ENCODE measurements around the gene L2HGDH. TPM values are rescaled to one million over a fixed set of nuclear protein-coding genes. Genes with fewer than 3 reads are reported as not detected.
"Not testable (repeated sequence)": the region's sequence is repeated elsewhere in the genome, so short reads cannot be mapped to it uniquely, and the experiment has no call there.

Gene L2HGDH
- 10.5 TPM for total RNA-seq
- long read RNA-seq, full-length matches to known transcripts = 3 of 6 reads
- long read RNA-seq, partial matches to known transcripts = 1 of 6 reads
- long read RNA-seq, other reads (novel, unspliced or antisense) = 2 of 6 reads

GRCh38 chr14:50311972-50312733 lies at the start of gene L2HGDH, which contains the start of gene DMAC2L:
Gene L2HGDH (minus strand): TSS chr14:50312229. CDS start chr14:50312150, 79 bp downstream.
Gene DMAC2L (plus strand): TSS chr14:50312324. CDS start chr14:50321488, 9,164 bp downstream.
- intact Hi-C loops (cut with DNase I) = loop anchor here (2.0 to 10.0 kb wide), 5 partner anchors 79 to 473 kb away; partner anchors contain the start of gene MAP4K5
- ATAC-seq = peak; percentile 100
- DNase-seq (ENCODE audit: missing footprints) = peak; percentile 97

- ATAC-seq = no peak
- intact Hi-C loops (cut with DNase I) = no loop called here
- no peak for DNase-seq (ENCODE audit: missing footprints)
Measured at GRCh38 chr14:50360851-50361250, 48.8 kb upstream of the L2HGDH start.

DNA sequence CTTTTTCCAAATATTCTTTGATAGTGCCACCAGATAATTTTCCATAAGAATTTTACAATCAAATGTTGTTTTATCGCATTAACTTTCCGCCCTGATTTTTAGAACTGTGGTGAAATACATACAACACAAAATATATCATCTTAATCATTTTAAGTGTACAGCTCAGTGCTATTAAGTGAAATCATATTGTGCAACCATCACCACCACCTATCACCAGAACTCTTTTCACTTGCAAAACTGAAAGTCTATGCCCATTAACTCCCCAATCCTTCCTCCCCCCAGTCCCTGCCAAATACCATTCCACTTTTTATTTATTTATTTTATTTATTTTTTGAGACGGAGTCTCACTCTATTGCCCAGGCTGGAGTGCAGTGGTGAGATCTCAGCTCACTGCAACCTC lies 48.1 kb upstream of the L2HGDH start:
- ATAC-seq (no peak), DNase-seq (ENCODE audit: missing footprints) (no peak)
- intact Hi-C loops (cut with DNase I) = no loop called here

GRCh38 chr14:50359631-50360030 lies 47.6 kb upstream of the L2HGDH start:
- DNase-seq (ENCODE audit: missing footprints) (no peak), ATAC-seq (no peak)
- intact Hi-C loops (cut with DNase I) = no loop called here

DNA sequence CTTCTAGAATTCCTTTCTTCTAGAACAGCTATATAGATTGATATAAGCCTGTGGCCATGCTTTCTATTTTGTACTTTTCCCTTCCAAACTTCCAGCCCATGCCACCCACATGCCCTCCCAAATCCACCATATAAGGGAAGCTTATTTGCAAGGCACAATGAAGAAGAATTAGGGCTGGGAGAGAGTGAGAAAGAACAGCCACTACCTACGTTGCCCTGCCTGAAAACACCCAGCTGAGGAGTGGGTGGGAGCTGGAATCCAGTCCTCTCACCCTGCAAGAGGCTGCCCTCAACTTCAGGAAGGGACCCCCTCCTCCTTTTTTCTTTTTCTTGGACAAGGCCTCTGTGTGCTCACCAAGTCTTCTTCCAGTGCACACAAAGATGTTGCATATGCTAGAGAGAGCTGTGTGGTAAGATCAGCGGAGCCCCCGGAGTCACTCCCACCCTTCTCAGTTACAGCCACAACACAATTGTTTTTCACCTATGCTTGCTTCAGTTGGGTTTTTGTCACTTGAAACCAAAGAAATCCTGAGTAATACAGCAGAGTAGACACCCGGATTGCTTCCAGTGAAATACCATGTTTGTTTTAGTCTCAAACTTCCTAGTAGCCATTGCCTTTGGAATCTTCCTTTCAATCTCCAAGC lies 45.8 kb upstream of the L2HGDH start:
- intact Hi-C loops (cut with DNase I) = no loop called here
- ATAC-seq (no peak), DNase-seq (ENCODE audit: missing footprints) (no peak)

DNA sequence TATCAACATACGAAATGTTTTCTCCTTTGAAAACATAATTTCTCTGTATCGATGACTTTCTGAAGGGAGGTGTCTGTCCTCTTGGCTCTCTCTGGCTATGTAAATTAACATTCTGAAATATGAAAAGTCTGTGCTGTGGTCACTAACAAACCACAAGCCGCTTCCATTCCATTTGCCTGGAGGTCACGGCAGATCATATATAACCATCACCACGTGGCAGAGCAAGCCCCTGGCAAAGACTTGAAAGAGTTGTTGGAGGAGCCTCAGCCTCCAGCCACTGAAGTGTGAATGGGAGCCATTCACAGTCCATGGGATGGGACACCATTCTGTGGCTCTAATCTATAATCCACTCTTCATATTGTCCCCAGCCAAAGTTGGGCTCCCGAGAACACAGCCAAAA lies 45.1 kb upstream of the L2HGDH start:
- ATAC-seq (no peak), DNase-seq (ENCODE audit: missing footprints) (no peak)
- intact Hi-C loops (cut with DNase I) = no loop called here

DNA sequence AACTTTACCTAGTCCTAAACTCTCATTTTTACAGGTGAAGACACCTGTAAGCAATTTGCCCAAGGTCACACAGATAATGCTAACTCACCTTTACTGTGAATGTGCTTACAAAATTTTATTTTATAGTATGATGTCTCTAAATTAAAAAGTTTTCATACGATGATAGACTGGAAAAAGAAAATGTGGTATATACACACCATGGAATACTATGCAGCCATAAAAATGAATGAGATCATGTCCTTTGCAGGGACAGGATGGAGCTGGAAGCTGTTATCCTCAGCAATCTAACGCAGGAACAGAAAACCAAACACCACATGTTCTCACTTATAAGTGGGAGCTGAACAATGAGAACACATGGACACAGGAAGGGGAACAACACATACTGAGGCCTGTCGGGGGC lies 44.3 kb upstream of the L2HGDH start:
- ATAC-seq; DNase-seq (ENCODE audit: missing footprints); intact Hi-C loops (cut with DNase I): not testable (repeated sequence)

- ATAC-seq = no peak
- intact Hi-C loops (cut with DNase I) = no loop called here
- no peak for DNase-seq (ENCODE audit: missing footprints)
Measured at GRCh38 chr14:50355692-50356091, 43.7 kb upstream of the L2HGDH start.

DNA sequence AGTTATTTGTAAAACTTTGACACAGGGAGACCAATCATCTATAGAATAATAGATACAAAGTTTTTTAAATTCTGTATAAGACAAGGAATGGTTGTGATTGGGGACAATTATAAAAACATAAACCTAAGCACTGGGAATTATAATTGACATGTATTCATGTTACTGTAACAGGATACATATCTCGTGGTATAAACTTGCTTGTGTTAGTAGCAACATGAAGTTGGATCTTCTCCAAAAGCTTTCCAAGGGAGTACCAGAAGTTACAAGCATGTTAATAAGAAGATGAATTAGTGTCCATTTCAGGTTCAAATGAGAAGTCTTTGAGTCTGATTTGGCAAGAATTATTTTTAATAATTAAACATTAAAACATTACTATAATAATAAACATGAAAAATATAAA lies 42.5 kb upstream of the L2HGDH start:
- DNase-seq (ENCODE audit: missing footprints) = no peak
- intact Hi-C loops (cut with DNase I) = no loop called here
- ATAC-seq = no peak

DNA sequence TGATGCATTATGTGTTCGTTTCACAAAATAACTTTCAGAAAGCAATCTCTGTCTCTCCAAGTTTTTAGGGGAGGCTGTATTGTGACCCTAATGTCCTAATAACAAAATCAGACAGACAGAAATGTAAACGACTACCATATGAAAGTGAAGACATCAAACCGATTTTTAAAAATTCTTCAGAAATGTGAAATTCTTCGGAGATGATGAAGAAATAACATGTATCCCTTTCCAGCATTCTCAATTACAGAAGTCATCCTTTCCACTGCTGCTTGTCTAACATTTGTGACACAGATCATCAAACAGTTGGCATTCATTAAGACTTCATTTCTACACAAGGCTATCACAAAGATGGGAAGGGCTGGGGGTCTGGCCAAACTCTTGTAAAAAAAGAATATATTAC lies 41.1 kb upstream of the L2HGDH start:
- ATAC-seq (no peak), DNase-seq (ENCODE audit: missing footprints) (no peak)
- intact Hi-C loops (cut with DNase I) = no loop called here

- ATAC-seq (no peak), DNase-seq (ENCODE audit: missing footprints) (no peak)
- intact Hi-C loops (cut with DNase I) = no loop called here
Measured at GRCh38 chr14:50352584-50352983, 40.6 kb upstream of the L2HGDH start.

- DNase-seq (ENCODE audit: missing footprints) (no peak), ATAC-seq (no peak)
- intact Hi-C loops (cut with DNase I) = no loop called here
Measured at GRCh38 chr14:50350975-50351374, 38.9 kb upstream of the L2HGDH start.

DNA sequence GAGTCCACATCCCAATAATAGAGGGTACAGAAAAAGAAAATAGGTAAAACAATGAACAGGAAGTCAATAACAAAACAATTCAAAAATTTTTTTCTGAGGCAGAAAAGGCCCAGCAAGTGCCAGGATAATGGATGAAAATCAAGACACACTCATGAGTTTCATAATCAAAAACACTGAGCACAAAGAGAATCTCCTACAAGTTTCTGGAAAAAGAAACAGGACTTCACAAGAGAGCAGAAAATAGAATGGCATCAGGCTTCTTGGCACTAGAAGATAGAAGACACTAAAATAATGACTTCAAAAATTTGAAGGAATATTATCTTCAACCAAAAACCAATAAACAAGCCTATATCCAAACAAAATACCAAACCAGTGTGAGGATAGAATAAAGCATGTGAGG lies 36.9 kb upstream of the L2HGDH start:
- DNase-seq (ENCODE audit: missing footprints) = no peak
- no peak for ATAC-seq
- intact Hi-C loops (cut with DNase I) = no loop called here

DNA sequence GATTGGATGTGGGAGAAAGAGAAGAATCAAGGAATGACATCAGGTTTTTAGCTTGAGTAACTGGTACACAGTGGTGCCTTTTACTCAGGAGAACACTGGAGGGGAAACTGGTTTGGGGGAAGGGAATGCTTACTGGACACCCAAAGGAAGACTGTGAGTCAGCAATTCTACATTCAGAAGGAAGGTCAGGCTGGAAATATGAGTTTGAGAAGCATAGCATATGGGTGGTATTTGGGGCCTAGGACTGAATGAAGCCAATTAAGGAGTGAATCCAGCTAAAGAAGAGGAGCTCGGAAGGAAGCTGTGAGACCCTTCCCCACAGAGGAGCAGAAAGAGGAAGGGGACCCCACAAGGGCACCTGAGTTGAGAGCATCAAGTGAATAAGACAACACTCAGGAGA lies 35.5 kb upstream of the L2HGDH start:
- no peak for ATAC-seq
- intact Hi-C loops (cut with DNase I) = no loop called here
- DNase-seq (ENCODE audit: missing footprints) = no peak

GRCh38 chr14:50345846-50346422 lies 33.9 kb upstream of the L2HGDH start:
- DNase-seq (ENCODE audit: missing footprints) = no peak
- intact Hi-C loops (cut with DNase I) = no loop called here
- no peak for ATAC-seq

DNA sequence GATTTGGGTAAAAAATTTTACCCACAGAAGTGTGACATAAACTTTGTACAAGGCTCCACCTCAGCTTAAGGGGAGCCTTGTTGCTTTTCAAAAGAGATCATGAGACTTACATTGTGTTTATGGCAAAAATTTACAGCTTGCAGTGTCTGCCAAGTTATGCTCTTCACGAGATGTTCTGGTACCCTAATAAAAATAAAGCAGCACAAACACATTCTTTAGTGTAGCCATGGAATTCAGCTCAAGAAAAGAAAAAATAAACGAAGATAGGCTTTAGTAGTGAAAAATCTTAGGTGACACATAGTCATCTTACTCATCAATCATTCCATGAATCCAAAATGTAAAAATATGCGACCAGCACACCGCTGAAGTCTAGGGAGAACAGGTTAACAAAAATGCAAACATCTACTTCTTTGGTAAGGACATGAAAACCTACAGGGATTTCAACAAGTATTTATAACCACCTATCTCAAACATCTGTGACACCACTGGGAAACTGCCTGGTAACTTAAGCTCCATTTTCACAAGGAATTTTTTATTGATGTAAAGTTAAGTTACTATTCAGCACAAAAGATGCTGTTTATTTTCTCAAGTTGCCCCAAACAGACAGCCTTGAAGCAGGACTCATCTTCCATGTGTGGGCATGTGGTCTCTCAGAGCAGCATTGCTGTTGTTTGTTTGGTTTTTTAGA lies 33.0 kb upstream of the L2HGDH start:
- ATAC-seq = no peak
- intact Hi-C loops (cut with DNase I) = loop anchor here (5.0 kb wide), 1 partner anchor 187 kb away; the partner anchor contains the start of gene MAP4K5

GRCh38 chr14:50344116-50344775 lies 32.2 kb upstream of the L2HGDH start:
- DNase-seq (ENCODE audit: missing footprints) (no peak), ATAC-seq (no peak)
- intact Hi-C loops (cut with DNase I) = loop anchor here (5.0 kb wide), 1 partner anchor 188 kb away; the partner anchor contains the start of gene MAP4K5

More for the DNA sequence above, 33.0 kb upstream of the L2HGDH start:
- no peak for DNase-seq (ENCODE audit: missing footprints)

- intact Hi-C loops (cut with DNase I) = loop anchor here (5.0 kb wide), 1 partner anchor 189 kb away; the partner anchor contains the start of gene MAP4K5
- DNase-seq (ENCODE audit: missing footprints) = no peak
- no peak for ATAC-seq
Measured at GRCh38 chr14:50343434-50343833, 31.4 kb upstream of the L2HGDH start.

All from Right ventricle myocardium inferior (tissue), 1 donor.